Measurements from ENCODE around the gene AATK. TPM values are rescaled to one million over a fixed set of nuclear protein-coding genes. Genes with fewer than 3 reads are reported as not detected.

Gene AATK
- total RNA-seq, 4 donors from 2014 or later: 23.9 to 190 (median 123) TPM

GRCh38 chr17:81103379-81103778 lies 62.6 kb downstream of the AATK start:
- H3K27me3 ChIP-seq: no peaks in the 10 kb centered on the region
- no peak overlapping the region for H3K4me3 ChIP-seq
- peaks cover 0 to 6% (median 4%) of the 10 kb centered on the region in 4 donors for H3K4me1 ChIP-seq
- H3K36me3 ChIP-seq: peaks cover 0 to 31% (median 0%) of the 10 kb centered on the region in 3 donors
- H3K27ac ChIP-seq: no peak overlapping the region
- DNase-seq: no peak
- TF ChIP-seq CTCF (IDR thresholded peaks at IDR 0.05) (no peak), POLR2A (IDR thresholded peaks at IDR 0.05) (no peak)
- H3K9me3 ChIP-seq: no peaks in the 10 kb centered on the region

GRCh38 chr17:81102869-81103268 lies 63.2 kb downstream of the AATK start:
- H3K9me3 ChIP-seq: no peaks in the 10 kb centered on the region
- TF ChIP-seq POLR2A (IDR thresholded peaks at IDR 0.05): no peak
- TF ChIP-seq CTCF (IDR thresholded peaks at IDR 0.05): no peak
- peaks cover 0 to 11% (median 5%) of the 10 kb centered on the region in 4 donors for H3K4me1 ChIP-seq
- no peaks in the 10 kb centered on the region for H3K27me3 ChIP-seq
- H3K36me3 ChIP-seq: peaks cover 0 to 31% (median 0%) of the 10 kb centered on the region in 3 donors
- H3K27ac ChIP-seq: no peak overlapping the region
- no peak for DNase-seq
- no peak overlapping the region for H3K4me3 ChIP-seq

GRCh38 chr17:81102352-81102751 lies 63.7 kb downstream of the AATK start:
- Histone ChIP-seq H3K4me1 (peaks cover 3 to 16% (median 8%) of the 10 kb centered on the region in 4 donors), H3K27ac (no peak overlapping the region), H3K27me3 (no peaks in the 10 kb centered on the region), H3K9me3 (no peaks in the 10 kb centered on the region), H3K4me3 (no peak overlapping the region), H3K36me3 (peaks cover 0 to 31% (median 0%) of the 10 kb centered on the region in 3 donors)
- no peak for DNase-seq
- TF ChIP-seq POLR2A (IDR thresholded peaks at IDR 0.05) (no peak), CTCF (IDR thresholded peaks at IDR 0.05) (no peak)

- no peak overlapping the region for H3K27ac ChIP-seq
- peaks cover 0 to 27% (median 0%) of the 10 kb centered on the region in 3 donors for H3K36me3 ChIP-seq
- TF ChIP-seq CTCF (IDR thresholded peaks at IDR 0.05): peak; percentile 99 to 100 (median 100)
- TF ChIP-seq POLR2A (IDR thresholded peaks at IDR 0.05): no peak
- H3K27me3 ChIP-seq: no peaks in the 10 kb centered on the region
- H3K9me3 ChIP-seq: no peaks in the 10 kb centered on the region
- DNase-seq: peak; percentile 77 to 92 (median 90)
- H3K4me1 ChIP-seq: peaks cover 3 to 21% (median 13%) of the 10 kb centered on the region in 4 donors
- no peak overlapping the region for H3K4me3 ChIP-seq
Measured at GRCh38 chr17:81101614-81102306, 64.3 kb downstream of the AATK start.

GRCh38 chr17:81100668-81101067 lies 65.4 kb downstream of the AATK start:
- DNase-seq: no peak
- Histone ChIP-seq H3K27ac (no peak overlapping the region), H3K9me3 (no peaks in the 10 kb centered on the region), H3K4me1 (peaks cover 3 to 32% (median 22%) of the 10 kb centered on the region in 4 donors), H3K36me3 (peaks cover 0 to 21% (median 0%) of the 10 kb centered on the region in 3 donors), H3K27me3 (no peaks in the 10 kb centered on the region), H3K4me3 (no peak overlapping the region)
- no peak for TF ChIP-seq CTCF (IDR thresholded peaks at IDR 0.05)
- no peak for TF ChIP-seq POLR2A (IDR thresholded peaks at IDR 0.05)
